NCI-H146 treated with DMSO at 0.1 percent for 48 hours (cell line): ENCODE results near the gene MAMSTR.

Experiments used
- DNase-seq: peaks from one replicate; lab custom pipeline; 2025; ENCODE audit not compliant: unreplicated experiment; lab: John Stamatoyannopoulos, UW

MAMSTR gene

DNA sequence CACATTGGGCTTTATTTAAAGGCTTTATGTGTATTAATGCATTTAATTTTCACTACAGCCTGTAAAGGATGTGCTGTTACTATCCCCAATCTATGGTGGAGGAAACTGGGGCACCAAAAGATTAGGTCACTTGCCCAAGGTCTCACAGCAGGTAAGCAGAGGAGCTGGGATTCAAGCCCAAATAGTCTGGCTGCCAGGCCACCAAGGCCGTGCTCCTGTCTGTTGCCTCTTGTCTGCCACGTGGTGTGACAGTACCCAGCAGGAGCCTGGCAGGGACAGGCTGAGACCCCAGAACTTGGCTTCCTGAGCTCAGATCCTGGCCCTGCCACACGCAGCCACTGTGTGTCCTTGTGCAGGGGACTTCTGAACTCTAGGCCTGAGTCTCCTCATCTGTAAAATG lies 51.2 kb downstream of the MAMSTR start:
- DNase-seq, result no peak

DNA sequence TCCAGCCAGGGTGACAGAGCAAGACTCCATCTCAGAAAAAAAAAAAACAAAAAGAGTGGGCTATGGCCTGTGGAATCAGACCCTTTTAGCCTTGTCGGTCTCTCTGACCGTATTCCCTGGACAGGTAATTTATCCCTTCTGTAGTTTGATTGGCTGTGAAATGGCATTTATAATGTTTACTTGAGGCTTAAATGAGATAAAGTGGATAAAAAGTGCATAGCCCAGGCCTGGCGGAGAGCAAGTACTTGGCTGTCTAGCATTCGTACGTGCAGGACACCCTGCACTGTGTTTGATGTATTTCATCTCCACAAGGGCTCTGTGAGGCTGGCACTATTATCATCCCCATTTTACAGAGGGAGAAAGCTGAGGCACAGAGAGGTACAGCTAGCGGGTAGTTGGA lies 53.7 kb downstream of the MAMSTR start:
- no peak for DNase-seq

DNA sequence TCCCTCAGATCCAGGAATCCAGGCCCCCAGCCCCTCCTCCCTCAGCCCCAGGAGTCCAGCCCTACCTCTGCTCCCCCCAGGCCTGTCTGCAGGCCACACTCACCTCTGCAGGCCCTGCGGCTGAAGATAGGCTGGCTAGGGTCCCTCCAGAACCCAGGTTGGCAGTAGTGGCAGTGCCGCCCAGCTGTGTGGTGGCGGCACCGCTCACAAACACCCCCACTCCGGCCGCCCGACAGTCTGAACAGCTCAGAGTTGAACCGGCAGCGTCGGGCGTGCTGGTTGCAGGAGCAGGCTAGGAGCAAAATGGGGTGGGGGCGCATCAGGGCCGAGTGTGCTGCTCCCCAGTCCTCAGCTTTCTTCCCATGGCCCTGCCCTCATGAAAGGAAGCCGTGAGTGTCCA lies 55.0 kb downstream of the MAMSTR start:
- DNase-seq, result no peak

DNA sequence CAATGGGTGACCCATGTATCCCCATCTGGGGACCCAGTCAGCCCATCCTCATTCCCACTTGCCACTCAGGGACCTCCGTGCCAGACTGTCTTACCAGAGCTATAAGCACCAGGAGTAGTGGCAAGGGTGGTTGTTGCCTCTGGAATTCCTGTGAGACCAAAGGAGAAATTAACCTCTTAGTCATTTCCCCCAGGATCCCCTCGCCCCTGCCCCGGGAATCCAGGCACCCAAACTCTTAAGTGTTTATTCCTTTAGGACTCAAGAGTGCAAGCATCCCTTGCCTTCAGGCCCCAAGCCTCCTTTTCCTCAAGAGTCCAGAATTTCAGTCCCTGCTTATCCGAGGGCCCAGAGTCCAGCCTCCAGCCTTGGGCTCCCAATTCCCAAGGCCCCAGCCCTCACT lies 55.9 kb downstream of the MAMSTR start:
- DNase-seq, result no peak
